VCaP (cell line): ENCODE data around the gene IL18R1.

Source experiments
- H3K27ac ChIP-seq: fragments of 450-650 bp; 2 replicates; pipeline ENCODE4 v1.5.1; 2017
- TF ChIP-seq, protein P1 (sequence below): fragments of 450-650 bp; conservative IDR thresholded peaks from 2 replicates; pipeline ENCODE4 v1.5.1; 2017; ENCODE audit warnings: mild to moderate bottlenecking, moderate library complexity

IL18R1 gene

GRCh38 chr2:102337012-102337411 is 18.6 kb upstream of the IL18R1 start:
- no peak overlapping the region for H3K27ac ChIP-seq
- TF ChIP-seq, protein P1, sequence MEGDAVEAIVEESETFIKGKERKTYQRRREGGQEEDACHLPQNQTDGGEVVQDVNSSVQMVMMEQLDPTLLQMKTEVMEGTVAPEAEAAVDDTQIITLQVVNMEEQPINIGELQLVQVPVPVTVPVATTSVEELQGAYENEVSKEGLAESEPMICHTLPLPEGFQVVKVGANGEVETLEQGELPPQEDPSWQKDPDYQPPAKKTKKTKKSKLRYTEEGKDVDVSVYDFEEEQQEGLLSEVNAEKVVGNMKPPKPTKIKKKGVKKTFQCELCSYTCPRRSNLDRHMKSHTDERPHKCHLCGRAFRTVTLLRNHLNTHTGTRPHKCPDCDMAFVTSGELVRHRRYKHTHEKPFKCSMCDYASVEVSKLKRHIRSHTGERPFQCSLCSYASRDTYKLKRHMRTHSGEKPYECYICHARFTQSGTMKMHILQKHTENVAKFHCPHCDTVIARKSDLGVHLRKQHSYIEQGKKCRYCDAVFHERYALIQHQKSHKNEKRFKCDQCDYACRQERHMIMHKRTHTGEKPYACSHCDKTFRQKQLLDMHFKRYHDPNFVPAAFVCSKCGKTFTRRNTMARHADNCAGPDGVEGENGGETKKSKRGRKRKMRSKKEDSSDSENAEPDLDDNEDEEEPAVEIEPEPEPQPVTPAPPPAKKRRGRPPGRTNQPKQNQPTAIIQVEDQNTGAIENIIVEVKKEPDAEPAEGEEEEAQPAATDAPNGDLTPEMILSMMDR = no peak

DNA sequence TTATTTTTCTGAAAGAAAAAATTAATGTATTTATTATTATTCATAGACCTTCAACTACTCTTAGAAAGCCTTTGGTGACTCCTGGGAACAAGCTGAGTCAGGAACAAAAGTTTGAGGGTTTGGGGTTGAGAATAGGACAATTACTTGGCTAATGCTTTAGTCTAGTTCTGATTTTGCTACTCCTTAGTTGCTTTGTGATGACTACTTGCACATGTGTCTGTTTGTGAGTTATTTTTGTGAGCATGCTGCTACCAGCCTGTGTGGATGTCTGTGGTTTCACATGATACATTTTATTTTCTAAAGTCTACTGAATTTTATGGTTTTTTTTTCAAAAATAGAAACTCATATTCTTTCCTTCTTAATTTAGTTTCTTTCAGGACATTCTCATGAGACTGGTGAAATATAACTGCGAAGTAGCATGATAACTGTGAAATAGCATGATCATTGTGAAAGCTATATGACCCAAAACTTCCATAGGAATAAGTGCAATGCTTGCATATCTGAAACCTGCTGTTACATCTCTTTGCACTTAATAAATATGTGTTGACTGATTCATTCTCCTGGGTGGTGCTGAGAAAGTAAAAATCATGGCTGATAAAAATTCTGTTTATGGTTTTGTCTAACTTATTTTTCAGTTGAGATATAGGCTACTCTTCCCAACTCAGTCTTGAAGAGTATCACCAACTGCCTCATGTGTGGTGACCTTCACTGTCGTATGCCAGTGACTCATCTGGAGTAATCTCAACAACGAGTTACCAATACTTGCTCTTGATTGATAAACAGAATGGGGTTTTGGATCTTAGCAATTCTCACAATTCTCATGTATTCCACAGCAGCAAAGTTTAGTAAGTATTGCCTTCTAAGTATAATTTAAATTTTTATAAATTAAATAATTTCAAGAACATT is 17.9 kb upstream of the IL18R1 start:
- no peak overlapping the region for H3K27ac ChIP-seq
- TF ChIP-seq, protein P1 = no peak

DNA sequence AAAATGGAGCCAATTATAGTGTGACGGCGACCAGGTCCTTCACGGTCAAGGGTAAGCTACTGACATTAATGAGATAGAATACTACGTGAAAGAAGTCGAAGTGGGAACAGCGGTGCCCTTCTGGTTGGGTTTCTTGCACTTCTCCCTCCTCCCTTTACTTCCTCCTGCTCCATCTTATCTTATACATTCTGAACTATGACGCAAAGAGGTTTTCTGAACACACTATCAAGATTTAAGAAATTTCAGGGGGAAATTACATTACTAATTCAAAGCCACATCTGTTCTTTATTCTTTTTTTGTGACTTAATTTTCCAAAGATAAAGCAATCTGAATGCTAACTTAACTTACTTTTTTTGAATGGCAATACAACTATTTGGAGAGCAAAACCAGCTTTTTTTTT is 14.8 kb upstream of the IL18R1 start:
- no peak overlapping the region for H3K27ac ChIP-seq
- TF ChIP-seq, protein P1 = no peak

DNA sequence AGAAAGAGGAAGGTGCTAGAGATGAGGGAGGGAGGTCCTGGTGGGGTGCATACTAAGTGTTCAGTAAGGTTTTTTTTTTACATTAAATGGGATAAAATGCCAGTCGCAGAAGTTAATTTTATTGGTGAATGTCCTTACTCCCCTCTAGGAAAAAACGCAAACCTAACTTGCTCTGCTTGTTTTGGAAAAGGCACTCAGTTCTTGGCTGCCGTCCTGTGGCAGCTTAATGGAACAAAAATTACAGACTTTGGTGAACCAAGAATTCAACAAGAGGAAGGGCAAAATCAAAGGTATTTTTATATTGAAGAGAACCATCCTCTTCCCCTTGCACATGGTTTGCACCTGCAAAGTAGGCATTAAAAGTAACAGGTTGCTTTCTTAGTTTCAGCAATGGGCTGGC is 12.7 kb upstream of the IL18R1 start:
- peak overlapping the region; percentile 26 for H3K27ac ChIP-seq
- TF ChIP-seq, protein P1 = peak; percentile 76

GRCh38 chr2:102344397-102344796 is 11.2 kb upstream of the IL18R1 start:
- H3K27ac ChIP-seq = no peak overlapping the region

GRCh38 chr2:102345329-102345920 is 10.2 kb upstream of the IL18R1 start:
- no peak overlapping the region for H3K27ac ChIP-seq
- TF ChIP-seq, protein P1 = no peak

More at GRCh38 chr2:102344397-102344796, 11.2 kb upstream of the IL18R1 start:
- TF ChIP-seq, protein P1 = no peak

- TF ChIP-seq, protein P1 = no peak
- no peak overlapping the region for H3K27ac ChIP-seq
Observed at GRCh38 chr2:102346381-102347130, 9.0 kb upstream of the IL18R1 start.
